SIG-M5 (cell line): ENCODE results near the gene GOLGA6C.
"Not testable (repeated sequence)": the region's sequence is repeated elsewhere in the genome, so short reads cannot be mapped to it uniquely, and the experiment has no call there.

ENCODE experiments used
- DNase-seq: peaks from one replicate; lab custom pipeline; 2025; lab: John Stamatoyannopoulos, UW

The GOLGA6C gene

DNA sequence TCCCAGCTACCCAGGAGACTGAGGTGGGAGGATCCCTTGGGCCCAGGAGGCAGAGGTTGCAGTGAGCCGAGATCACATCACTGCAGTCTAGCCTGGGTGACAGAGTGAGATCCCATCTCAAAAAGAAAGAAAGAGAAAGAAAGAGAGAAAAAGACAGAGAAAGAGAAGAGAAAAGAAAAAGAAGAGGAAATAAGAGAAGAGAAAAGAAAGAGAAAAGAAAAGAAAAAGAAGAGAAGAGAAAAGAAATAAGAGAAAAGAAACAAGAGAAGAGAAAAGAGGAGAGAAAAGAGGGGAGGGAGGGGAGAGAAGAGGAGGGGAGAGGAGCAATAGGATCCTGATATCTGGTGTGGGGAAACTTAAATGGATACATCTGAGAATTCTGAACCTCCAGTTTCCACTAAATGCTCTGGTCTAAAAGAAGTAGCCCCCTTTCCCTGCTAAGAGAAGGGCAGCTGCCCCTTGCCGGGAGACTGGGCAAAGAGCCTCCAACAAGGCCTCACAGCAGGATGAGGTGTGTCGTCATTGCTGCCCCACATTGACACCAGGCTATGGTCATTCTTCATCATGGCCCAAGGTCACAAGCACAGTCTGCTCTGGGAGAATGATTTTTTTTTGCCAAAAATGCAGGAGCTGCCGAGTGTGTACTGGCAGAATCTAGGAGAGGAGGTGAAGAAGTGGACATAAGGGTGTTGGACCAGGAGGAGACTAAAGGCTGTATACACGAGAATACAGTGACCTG is 56.6 kb downstream of the GOLGA6C start:
- DNase-seq: no peak

DNA sequence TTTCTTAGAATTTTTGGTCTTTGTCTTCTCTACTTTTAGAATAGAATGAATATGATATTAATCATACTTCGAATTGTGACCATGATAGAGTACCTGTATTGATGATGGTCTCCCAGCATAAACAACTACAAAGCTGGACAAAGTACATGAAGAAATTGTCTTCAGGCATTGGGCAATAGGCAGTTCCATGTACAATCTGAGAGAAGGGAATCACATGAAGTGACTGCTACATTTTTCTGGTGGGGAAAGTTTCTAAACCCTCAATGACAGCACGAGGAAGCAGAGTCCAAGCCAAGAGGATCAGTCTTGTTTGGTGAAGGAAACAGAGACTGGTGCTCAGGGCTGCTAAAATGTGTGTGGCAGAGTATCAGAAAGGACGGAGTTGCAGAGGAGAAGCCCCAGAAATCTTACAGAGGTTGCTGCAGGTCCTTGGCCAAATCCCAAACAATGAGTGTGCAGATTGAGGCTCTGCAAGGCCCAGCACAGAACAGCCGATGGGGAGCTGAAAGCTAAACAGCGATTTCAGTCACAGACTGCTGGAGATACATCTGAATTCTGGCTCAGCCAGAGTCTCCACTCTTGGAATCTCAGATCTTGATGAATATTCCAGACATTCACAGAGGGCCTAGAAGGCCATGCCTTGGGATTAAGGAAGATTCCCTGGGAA is 61.2 kb downstream of the GOLGA6C start:
- not testable (repeated sequence) for DNase-seq
